Breast epithelium (tissue), 4 donors: ENCODE data around the gene ZFHX3. TPM values are rescaled to one million over a fixed set of nuclear protein-coding genes. Genes with fewer than 3 reads are reported as not detected.

Source experiments
- DNase-seq, 2 donors: peaks; one replicate each; pipeline ENCODE4 v3.0.0-alpha.2; 2019; ENCODE audit warnings: low spot score in 2 of 2
- H3K27ac ChIP-seq, 2 donors: fragments of 200-600 bp; sonication (generic) in 1 of 2; one replicate each; pipeline ENCODE4 v1.5.1; 2016 to 2019; ENCODE audit warnings: mild to moderate bottlenecking in 1 of 2
- H3K27me3 ChIP-seq, 2 donors: fragments of 200-600 bp; sonication (generic) in 1 of 2; one replicate each; pipeline versions ENCODE4 v1.5.1 to v1.6.0; 2017 to 2019; ENCODE audit warnings: control low read depth in 1 of 2, mild to moderate bottlenecking in 1 of 2
- H3K36me3 ChIP-seq: fragments of 200-600 bp; one replicate; pipeline ENCODE4 v1.5.1; 2019
- H3K4me1 ChIP-seq, 2 donors: fragments of 200-600 bp; sonication (generic); one replicate each; pipeline ENCODE4 v1.5.1; 2016 to 2019; ENCODE audit warnings: control low read depth in 1 of 2
- H3K4me3 ChIP-seq, 3 donors: fragments of 200-600 bp; sonication (generic); 1 replicate in 2 of 3; 2 replicates in 1 of 3; pipeline ENCODE4 v1.5.1; 2016 to 2019; ENCODE audit warnings: mild to moderate bottlenecking in 3 of 3, moderate library complexity in 2 of 3
- H3K9me3 ChIP-seq, 2 donors: fragments of 200-600 bp; sonication (generic) in 1 of 2; one replicate each; pipeline ENCODE4 v1.5.1; 2016 to 2019; ENCODE audit warnings: control low read depth in 1 of 2
- CTCF ChIP-seq, 3 donors: fragments of 450-650 bp; IDR thresholded peaks; one replicate each; pipeline ENCODE4 v1.5.1; 2016 to 2017; ENCODE audit warnings: antibody characterized with exemption in 3 of 3, mild to moderate bottlenecking in 3 of 3, moderate library complexity in 3 of 3
- POLR2A ChIP-seq: fragments of 450-650 bp; IDR thresholded peaks from one replicate; pipeline ENCODE4 v1.6.1; 2016; ENCODE audit warnings: antibody characterized with exemption, mild to moderate bottlenecking, moderate library complexity
- POLR2AphosphoS5 ChIP-seq, 3 donors: sonication (generic); formaldehyde crosslinking; IDR thresholded peaks; one replicate each; pipeline ENCODE4 v1.6.1; 2017; ENCODE audit warnings: antibody characterized with exemption in 3 of 3
- intact Hi-C: fragments of 100-400 bp; cut with DNase I; formaldehyde crosslinking; loops from one replicate; pipeline ENCODE4 v1.15.1; 2023; ENCODE audit warnings: low total_unique reads
- total RNA-seq, 3 donors: library from RNA; depleted of rRNA; stranded (reverse); fragments of >200 nt; gene quantifications; one replicate each; pipeline ENCODE4 v1.1.0, GENCODE V29; 2016

ZFHX3 gene
- total RNA-seq, 3 donors from 2014 or later, result 10.8 to 36.0 (median 11.8) TPM

GRCh38 chr16:72905581-72905980 lies 142.3 kb downstream of the ZFHX3 start:
- Histone ChIP-seq H3K4me3 (no peak overlapping the region), H3K36me3 (no peaks in the 10 kb centered on the region), H3K27ac (no peak overlapping the region), H3K27me3 (no peaks in the 10 kb centered on the region), H3K9me3 (no peaks in the 10 kb centered on the region), H3K4me1 (no peaks in the 10 kb centered on the region)
- no peak for DNase-seq
- intact Hi-C loops, result no loop called here
- TF ChIP-seq CTCF (IDR thresholded peaks at IDR 0.05) (no peak), POLR2A (no peak), POLR2AphosphoS5 (IDR thresholded peaks at IDR 0.05) (no peak)

GRCh38 chr16:72903176-72903575 lies 144.8 kb downstream of the ZFHX3 start:
- Histone ChIP-seq H3K4me1 (no peaks in the 10 kb centered on the region), H3K9me3 (no peaks in the 10 kb centered on the region), H3K27ac (no peak overlapping the region), H3K27me3 (no peaks in the 10 kb centered on the region), H3K36me3 (no peaks in the 10 kb centered on the region), H3K4me3 (no peak overlapping the region)
- TF ChIP-seq POLR2AphosphoS5 (IDR thresholded peaks at IDR 0.05) (no peak), CTCF (IDR thresholded peaks at IDR 0.05) (no peak), POLR2A (no peak)
- intact Hi-C loops, result no loop called here
- no peak for DNase-seq

- no peaks in the 10 kb centered on the region for H3K27me3 ChIP-seq
- no peak for DNase-seq
- no peak overlapping the region for H3K4me3 ChIP-seq
- TF ChIP-seq CTCF (IDR thresholded peaks at IDR 0.05) (no peak), POLR2A (no peak), POLR2AphosphoS5 (IDR thresholded peaks at IDR 0.05) (no peak)
- intact Hi-C loops, result no loop called here
- no peaks in the 10 kb centered on the region for H3K9me3 ChIP-seq
- no peak overlapping the region for H3K27ac ChIP-seq
- no peaks in the 10 kb centered on the region for H3K4me1 ChIP-seq
- H3K36me3 ChIP-seq, result no peaks in the 10 kb centered on the region
These were observed 145.7 kb downstream of the ZFHX3 start for GRCh38 chr16:72902206-72902605.

GRCh38 chr16:72901000-72901627 lies 146.8 kb downstream of the ZFHX3 start:
- no peaks in the 10 kb centered on the region for H3K9me3 ChIP-seq
- intact Hi-C loops, result no loop called here
- no peaks in the 10 kb centered on the region for H3K27me3 ChIP-seq
- H3K4me3 ChIP-seq, result no peak overlapping the region
- TF ChIP-seq POLR2AphosphoS5 (IDR thresholded peaks at IDR 0.05) (no peak), POLR2A (no peak), CTCF (IDR thresholded peaks at IDR 0.05) (no peak)
- H3K4me1 ChIP-seq, result no peaks in the 10 kb centered on the region
- no peaks in the 10 kb centered on the region for H3K36me3 ChIP-seq
- no peak overlapping the region for H3K27ac ChIP-seq
- no peak for DNase-seq

- TF ChIP-seq CTCF (IDR thresholded peaks at IDR 0.05) (no peak), POLR2AphosphoS5 (IDR thresholded peaks at IDR 0.05) (no peak), POLR2A (no peak)
- Histone ChIP-seq H3K4me3 (no peak overlapping the region), H3K4me1 (peaks cover 0 to 6% of the 10 kb centered on the region in 2 donors), H3K36me3 (no peaks in the 10 kb centered on the region), H3K9me3 (no peaks in the 10 kb centered on the region), H3K27ac (no peak overlapping the region), H3K27me3 (no peaks in the 10 kb centered on the region)
- no peak for DNase-seq
- intact Hi-C loops, result no loop called here
These were observed 149.6 kb downstream of the ZFHX3 start for GRCh38 chr16:72898216-72898825.
